ENCODE measurements around the gene VSIG8. TPM values are rescaled to one million over a fixed set of nuclear protein-coding genes. Genes with fewer than 3 reads are reported as not detected.

Gene VSIG8
- total and polyA plus RNA-seq, 9 of the 15 experiments (the other 6 are each of a cell fraction or from before 2014, with no cell fraction given), result not detected

- TF ChIP-seq ZFP91 (CRISPR knock-in tag; IDR thresholded peaks at IDR 0.05) (no peak), ZNF354B (CRISPR knock-in tag; IDR thresholded peaks at IDR 0.05) (no peak), BRCA1 (IDR thresholded peaks at IDR 0.05) (no peak), BRCA1 (CRISPR knock-in tag; IDR thresholded peaks at IDR 0.05) (no peak), HDAC3 (IDR thresholded peaks at IDR 0.05; ENCODE audit: borderline replicate concordance, partially characterized antibody) (no peak), ZNF384 (IDR thresholded peaks at IDR 0.05; ENCODE audit: low read depth, low read length) (no peak), ZNF318 (IDR thresholded peaks at IDR 0.05; ENCODE audit: borderline replicate concordance in 1 of 2, low read depth in 1 of 2) (no peak), E2F4 (CRISPR knock-in tag; IDR thresholded peaks at IDR 0.05; ENCODE audit: low read depth) (no peak), ZNF511 (CRISPR knock-in tag; IDR thresholded peaks at IDR 0.05) (no peak)
Measured at GRCh38 chr1:159895836-159896545, 33.5 kb upstream of the VSIG8 start (continued).

Data from K562 (cell line).